Measurements from ENCODE around the gene MMP15. TPM values are rescaled to one million over a fixed set of nuclear protein-coding genes. Genes with fewer than 3 reads are reported as not detected.
"Not testable (repeated sequence)": the region's sequence is repeated elsewhere in the genome, so short reads cannot be mapped to it uniquely, and the experiment has no call there.

The MMP15 gene
- 3.5 and 3.9 TPM in 2 replicates for total RNA-seq (2014; rRNA removed; shearing (Covaris generic))

DNA sequence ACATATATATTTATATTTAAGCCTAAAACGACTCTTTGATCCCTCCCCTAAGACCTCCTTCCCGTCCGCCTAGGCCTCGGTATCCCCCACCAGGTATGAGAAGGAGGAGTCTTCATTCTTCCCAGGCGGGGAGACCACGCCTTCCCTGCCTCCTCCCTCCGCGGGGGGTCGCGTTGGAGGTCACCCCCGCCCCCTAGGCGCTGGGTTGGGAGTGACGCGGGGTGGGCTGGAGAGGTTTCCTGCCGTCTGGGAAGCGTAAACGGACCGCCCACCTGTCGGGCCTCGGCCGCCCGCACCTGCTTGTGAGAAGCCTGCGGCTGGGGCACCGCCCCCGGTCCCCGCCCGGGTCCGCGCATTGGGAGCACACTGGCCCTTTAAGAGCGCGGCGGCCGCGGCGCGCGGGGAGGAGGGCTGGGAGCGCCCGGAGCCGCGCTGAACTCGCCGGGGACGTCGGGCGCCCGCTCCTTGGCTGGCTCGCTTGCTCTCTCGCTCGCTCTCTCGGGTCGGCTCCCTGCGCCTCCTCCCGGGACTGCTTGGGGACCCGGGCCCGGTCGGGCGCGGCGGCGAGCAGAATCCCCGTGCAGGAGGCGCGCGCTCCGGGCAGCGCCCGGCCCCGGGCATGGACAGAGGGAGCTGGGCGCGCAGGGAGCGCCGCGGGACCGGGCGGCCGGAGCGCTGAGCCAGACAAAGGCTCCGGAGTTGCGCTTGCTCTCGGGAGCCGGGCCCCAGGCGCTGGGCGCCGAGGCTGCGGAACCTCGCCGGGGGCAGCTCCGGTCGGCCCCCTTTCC lies at the start of gene MMP15:
TSS of gene MMP15 (plus strand) at position 404 of the 788 bp plus-strand sequence. CDS start 597 bp downstream, outside the sequence.
- H3K4me1 ChIP-seq, result peaks cover 26% of the 10 kb centered on the region
- no peaks in the 10 kb centered on the region for H3K9me3 ChIP-seq (replicated peaks)
- peak within 1 kb of the TSS; percentile 65 for H3K4me3 ChIP-seq
- peaks cover 33% of the 10 kb centered on the region for H3K27me3 ChIP-seq
- peak; percentile 61 to 74 for DNase-seq
- no peak within 1 kb of the TSS for H3K27ac ChIP-seq
- H3K36me3 ChIP-seq, result no peaks in the 10 kb centered on the region

DNA sequence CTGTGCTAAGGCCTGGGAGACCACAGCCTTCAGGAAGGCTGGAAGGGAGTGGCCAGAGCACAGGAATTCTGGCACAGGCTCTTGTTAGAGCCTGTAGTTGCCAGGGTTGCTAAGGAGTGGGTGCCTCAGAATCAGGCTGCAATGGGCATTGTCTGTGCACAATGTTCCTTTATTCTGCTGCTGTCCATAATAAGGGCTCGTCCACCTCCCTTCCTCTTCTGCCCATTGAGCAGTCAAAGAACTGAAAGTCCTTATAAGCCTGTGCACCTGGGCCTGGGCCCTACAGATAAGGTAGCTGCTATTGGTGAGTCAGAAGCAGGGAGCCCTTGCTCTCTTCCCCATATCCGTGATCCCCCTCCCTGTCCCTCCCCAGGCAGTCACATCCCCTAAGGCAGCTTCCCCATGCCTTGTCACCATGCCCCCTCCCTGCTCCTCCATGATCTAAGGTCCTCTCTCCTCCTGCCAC lies 49.2 kb upstream of the MMP15 start:
- H3K27ac ChIP-seq, result no peak overlapping the region
- no peaks in the 10 kb centered on the region for H3K36me3 ChIP-seq
- no peak overlapping the region for H3K4me3 ChIP-seq
- no peaks in the 10 kb centered on the region for H3K4me1 ChIP-seq
- H3K9me3 ChIP-seq (replicated peaks), result no peaks in the 10 kb centered on the region
- H3K27me3 ChIP-seq, result peaks cover 12% of the 10 kb centered on the region
- DNase-seq, result no peak

DNA sequence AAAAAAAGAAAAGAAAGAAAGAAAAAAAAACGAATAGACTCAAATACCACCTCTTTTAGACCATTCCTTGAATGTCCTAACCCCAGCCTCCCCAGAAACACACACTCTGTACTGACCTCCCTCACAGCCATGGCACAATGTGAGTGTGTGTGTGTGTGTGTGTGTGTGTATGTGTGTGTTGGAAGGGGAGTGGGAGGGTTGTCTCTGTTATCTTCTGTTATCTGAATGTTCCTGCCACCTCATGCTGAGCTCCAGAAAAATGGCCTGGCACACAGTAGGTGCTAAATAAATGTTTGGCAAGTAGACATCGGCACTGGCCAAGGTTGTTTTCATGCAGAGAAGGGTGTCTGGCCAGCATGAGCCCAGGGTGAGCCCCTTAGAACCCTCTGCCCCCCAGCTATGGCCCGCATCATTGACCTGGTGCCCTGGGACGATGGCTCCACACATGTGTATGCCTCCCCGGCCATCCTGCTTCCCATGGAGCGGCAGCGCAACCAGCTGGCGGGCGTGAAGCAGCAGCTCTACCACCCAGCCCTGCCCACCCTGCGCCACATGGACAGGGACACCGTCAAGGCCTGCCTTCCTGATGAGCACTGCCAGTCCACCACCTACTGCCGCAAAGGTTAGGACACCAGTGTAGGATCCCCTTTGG lies 48.0 kb upstream of the MMP15 start:
- Histone ChIP-seq H3K36me3 (no peaks in the 10 kb centered on the region), H3K4me3 (no peak overlapping the region), H3K9me3 (replicated peaks) (no peaks in the 10 kb centered on the region), H3K4me1 (peaks cover 11% of the 10 kb centered on the region), H3K27me3 (peaks cover 12% of the 10 kb centered on the region), H3K27ac (no peak overlapping the region)
- no peak for DNase-seq

- not testable (repeated sequence) for DNase-seq; H3K4me3 ChIP-seq; H3K9me3 ChIP-seq (replicated peaks); H3K36me3 ChIP-seq; H3K27ac ChIP-seq
- Histone ChIP-seq H3K27me3 (peaks cover 12% of the 10 kb centered on the region), H3K4me1 (peaks cover 11% of the 10 kb centered on the region)
Measured at GRCh38 chr16:57978070-57978465, 47.5 kb upstream of the MMP15 start.

GRCh38 chr16:57979006-57979585 lies 46.5 kb upstream of the MMP15 start:
- H3K27me3 ChIP-seq, result peaks cover 12% of the 10 kb centered on the region
- no peak overlapping the region for H3K4me3 ChIP-seq
- H3K27ac ChIP-seq, result no peak overlapping the region
- no peaks in the 10 kb centered on the region for H3K36me3 ChIP-seq
- no peaks in the 10 kb centered on the region for H3K9me3 ChIP-seq (replicated peaks)
- H3K4me1 ChIP-seq, result peaks cover 11% of the 10 kb centered on the region
- no peak for DNase-seq

DNA sequence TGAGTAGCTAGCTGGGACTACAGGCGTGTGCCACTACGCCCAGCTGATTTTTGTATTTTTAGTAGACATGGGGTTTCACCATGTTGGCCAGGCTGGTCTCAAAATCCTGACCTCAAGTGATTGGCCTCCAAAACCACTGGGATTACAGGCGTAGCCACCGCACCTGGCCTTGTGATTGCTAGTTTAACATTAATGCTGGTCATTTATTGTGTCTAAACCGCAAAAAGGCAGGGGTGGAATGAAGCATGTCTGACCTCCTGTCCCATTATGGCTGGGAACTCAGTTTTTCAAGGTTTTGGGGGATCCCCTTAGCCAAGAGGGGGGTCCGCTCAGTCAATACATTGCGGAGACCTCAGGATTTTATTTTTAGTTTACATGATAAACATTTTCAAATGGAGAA lies 43.9 kb upstream of the MMP15 start:
- no peak overlapping the region for H3K4me3 ChIP-seq
- peak; percentile 49 to 56 for DNase-seq
- H3K4me1 ChIP-seq, result peaks cover 11% of the 10 kb centered on the region
- H3K27ac ChIP-seq, result no peak overlapping the region
- H3K36me3 ChIP-seq, result no peaks in the 10 kb centered on the region
- no peaks in the 10 kb centered on the region for H3K9me3 ChIP-seq (replicated peaks)
- peaks cover 12% of the 10 kb centered on the region for H3K27me3 ChIP-seq

GRCh38 chr16:57982385-57982784 lies 43.2 kb upstream of the MMP15 start:
- no peak overlapping the region for H3K4me3 ChIP-seq
- no peak for DNase-seq
- H3K36me3 ChIP-seq, result no peaks in the 10 kb centered on the region
- H3K9me3 ChIP-seq (replicated peaks), result no peaks in the 10 kb centered on the region
- H3K27ac ChIP-seq, result no peak overlapping the region
- peaks cover 11% of the 10 kb centered on the region for H3K4me1 ChIP-seq
- peaks cover 12% of the 10 kb centered on the region for H3K27me3 ChIP-seq

DNA sequence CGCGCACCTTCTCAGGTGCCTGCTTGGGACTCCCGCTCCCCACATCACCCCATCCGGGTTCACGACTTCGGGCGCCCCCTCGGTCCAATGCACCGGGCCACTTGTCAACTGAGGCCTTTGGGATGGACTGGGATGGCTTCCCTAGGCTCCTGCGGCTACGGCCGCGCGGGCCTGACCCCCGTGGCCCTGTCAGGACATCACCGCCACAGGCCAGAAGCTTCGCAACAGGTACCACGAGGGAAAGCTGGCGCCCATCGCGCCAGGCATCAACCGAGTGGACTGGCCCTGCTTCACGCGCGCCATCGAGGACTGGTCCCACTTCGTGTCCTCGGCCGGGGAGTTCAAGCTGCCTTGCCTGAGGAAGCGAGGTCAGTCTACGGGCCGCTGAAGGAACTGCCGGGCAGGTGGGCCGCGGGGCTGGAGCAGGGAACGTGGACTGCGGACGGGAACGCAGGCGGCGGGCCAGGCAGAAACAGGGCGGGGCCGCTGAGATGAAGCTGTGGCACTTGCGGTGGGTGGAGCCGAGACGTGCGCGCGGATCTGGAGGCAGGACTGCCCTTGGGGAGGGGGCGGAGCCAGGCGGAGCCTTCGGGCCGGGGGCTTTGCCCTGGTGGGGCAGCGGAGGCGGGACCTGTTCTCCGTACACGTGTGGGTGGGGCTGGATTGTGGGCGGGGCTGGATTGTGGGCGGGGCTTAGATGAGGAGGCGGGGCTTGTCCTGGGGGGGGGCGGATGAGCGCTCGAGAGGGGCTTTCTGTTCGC lies 40.9 kb upstream of the MMP15 start:
- DNase-seq, result no peak
- peaks cover 11% of the 10 kb centered on the region for H3K4me1 ChIP-seq
- no peaks in the 10 kb centered on the region for H3K36me3 ChIP-seq
- H3K27me3 ChIP-seq, result peaks cover under 1% of the 10 kb centered on the region; the same call in 1 of the 2 replicates
- H3K9me3 ChIP-seq (replicated peaks), result no peaks in the 10 kb centered on the region
- H3K27ac ChIP-seq, result no peak overlapping the region
- no peak overlapping the region for H3K4me3 ChIP-seq

- DNase-seq, result no peak
- no peaks in the 10 kb centered on the region for H3K9me3 ChIP-seq (replicated peaks)
Measured at GRCh38 chr16:57985204-57986181, 40.1 kb upstream of the MMP15 start.

DNA sequence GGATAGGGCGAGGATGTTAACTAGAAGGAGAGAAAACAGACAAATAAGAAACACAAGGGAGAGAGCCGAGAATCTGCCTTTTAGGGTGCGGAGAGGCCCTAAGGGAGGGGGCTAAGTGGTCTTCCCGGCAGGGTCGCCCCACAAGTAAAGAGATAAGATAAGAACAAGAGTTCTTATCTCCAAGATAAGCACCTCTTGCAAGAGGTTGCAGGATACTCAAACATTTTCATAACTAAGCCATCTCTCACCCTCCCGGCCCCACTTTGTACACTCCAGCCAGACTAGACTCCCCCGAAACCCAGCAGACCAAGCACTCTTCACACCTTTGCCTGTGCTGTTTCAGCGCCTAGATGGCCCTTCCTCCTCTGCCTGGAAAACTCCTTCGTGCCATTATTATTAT lies 39.4 kb upstream of the MMP15 start:
- H3K27ac ChIP-seq, result no peak overlapping the region
- H3K4me3 ChIP-seq, result no peak overlapping the region
- no peaks in the 10 kb centered on the region for H3K36me3 ChIP-seq
- peaks cover 11% of the 10 kb centered on the region for H3K4me1 ChIP-seq
- H3K9me3 ChIP-seq (replicated peaks), result no peaks in the 10 kb centered on the region
- H3K27me3 ChIP-seq, result no peaks in the 10 kb centered on the region
- DNase-seq, result no peak

More at GRCh38 chr16:57985204-57986181, 40.1 kb upstream of the MMP15 start:
- H3K27ac ChIP-seq, result no peak overlapping the region
- no peaks in the 10 kb centered on the region for H3K27me3 ChIP-seq
- no peak overlapping the region for H3K4me3 ChIP-seq
- no peaks in the 10 kb centered on the region for H3K36me3 ChIP-seq
- peaks cover 11% of the 10 kb centered on the region for H3K4me1 ChIP-seq

DNA sequence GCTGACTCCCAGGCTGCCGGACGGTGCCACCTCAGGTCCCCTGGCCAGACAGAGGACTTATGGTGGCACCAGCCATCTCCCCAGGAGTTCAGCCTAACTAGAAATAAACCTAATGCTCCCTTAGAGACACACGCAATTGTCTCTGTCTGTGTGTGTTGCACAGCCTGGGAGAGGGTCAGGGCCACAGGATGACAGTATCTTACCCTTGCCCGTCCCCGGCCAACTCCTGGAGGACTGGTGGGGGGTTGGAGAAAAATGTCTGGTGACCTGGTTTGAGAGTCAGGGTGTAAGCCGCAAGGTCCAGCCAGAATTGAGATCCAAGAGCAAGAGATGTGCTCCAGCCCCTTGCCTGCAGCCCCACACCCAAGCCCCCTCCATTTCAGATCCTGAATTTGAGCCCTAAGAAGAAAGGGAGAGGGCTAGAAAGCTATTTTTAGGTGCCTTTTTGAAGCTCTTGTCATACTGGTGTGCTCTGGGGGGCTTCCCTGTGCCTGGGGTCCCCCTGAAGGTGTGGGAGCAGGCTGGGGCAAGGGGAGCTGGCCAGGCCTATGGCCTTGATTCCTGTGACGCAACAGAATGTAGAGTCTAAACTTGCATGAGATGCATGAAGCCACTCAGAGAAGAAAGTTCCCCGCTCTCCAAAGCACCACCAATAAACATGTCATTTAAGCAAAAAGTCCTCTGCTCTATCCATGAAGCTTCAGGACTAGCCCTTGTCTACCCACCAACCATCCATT lies 37.9 kb upstream of the MMP15 start:
- Histone ChIP-seq H3K27ac (no peak overlapping the region), H3K27me3 (no peaks in the 10 kb centered on the region), H3K9me3 (replicated peaks) (no peaks in the 10 kb centered on the region), H3K4me3 (no peak overlapping the region), H3K4me1 (no peaks in the 10 kb centered on the region; the same call in 1 of the 2 replicates), H3K36me3 (no peaks in the 10 kb centered on the region)
- no peak for DNase-seq

DNA sequence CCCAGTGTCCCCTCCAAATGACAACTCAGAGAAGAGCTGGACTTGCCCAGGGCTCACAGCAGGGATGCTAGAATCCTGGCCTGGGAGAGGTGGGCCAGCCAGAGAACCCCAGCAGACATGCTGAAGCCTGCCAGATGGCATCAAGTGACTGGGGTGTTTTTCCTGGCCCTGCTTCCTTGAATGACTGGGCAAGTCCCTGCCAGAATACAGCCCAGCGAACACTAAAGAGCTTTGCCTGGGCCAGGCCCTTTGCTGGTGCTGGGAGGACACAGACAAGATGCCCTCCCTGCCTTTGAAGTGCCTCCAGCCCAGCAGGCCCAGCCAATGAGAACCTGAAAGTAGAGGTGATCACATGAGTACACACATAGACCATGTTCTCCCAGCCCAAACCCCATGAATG lies 36.6 kb upstream of the MMP15 start:
- DNase-seq, result no peak
- Histone ChIP-seq H3K36me3 (no peaks in the 10 kb centered on the region), H3K4me1 (peaks cover 7% of the 10 kb centered on the region; the same call in 1 of the 2 replicates), H3K27me3 (no peaks in the 10 kb centered on the region), H3K9me3 (replicated peaks) (no peaks in the 10 kb centered on the region), H3K4me3 (no peak overlapping the region), H3K27ac (no peak overlapping the region)

- Histone ChIP-seq H3K27me3 (no peaks in the 10 kb centered on the region), H3K27ac (no peak overlapping the region), H3K9me3 (replicated peaks) (no peaks in the 10 kb centered on the region), H3K36me3 (no peaks in the 10 kb centered on the region), H3K4me3 (no peak overlapping the region), H3K4me1 (peaks cover 7% of the 10 kb centered on the region; the same call in 1 of the 2 replicates)
- DNase-seq, result no peak
Measured at GRCh38 chr16:57991551-57992059, 33.9 kb upstream of the MMP15 start.

Data from SJCRH30 (cell line).